Upper lobe of left lung (tissue), 6 donors: ENCODE results near the gene PICALM. TPM values are rescaled to one million over a fixed set of nuclear protein-coding genes. Genes with fewer than 3 reads are reported as not detected.

Source experiments
- ATAC-seq, 2 donors: fragments of 200-7000 bp; cut with Tn5 transposase; one replicate each; pipeline ENCODE4 v1.9.1; 2022; ENCODE audit warnings: mild to moderate bottlenecking in 2 of 2, moderate library complexity in 2 of 2; ENCODE audit not compliant: low FRiP score in 2 of 2
- DNase-seq, 2 donors: peaks; one replicate each; pipeline ENCODE4 v3.0.0-alpha.2; 2019 to 2020
- H3K27ac ChIP-seq, 4 donors: fragments of 200-600 bp; sonication (generic); one replicate each; pipeline ENCODE4 v1.5.1; 2016 to 2019
- H3K27me3 ChIP-seq, 4 donors: fragments of 200-600 bp; sonication (generic); one replicate each; pipeline ENCODE4 v1.5.1; 2017 to 2019
- H3K36me3 ChIP-seq, 4 donors: fragments of 200-600 bp; sonication (generic); one replicate each; pipeline ENCODE4 v1.5.1; 2016 to 2019
- H3K4me1 ChIP-seq, 4 donors: fragments of 200-600 bp; sonication (generic); one replicate each; pipeline ENCODE4 v1.5.1; 2018 to 2019
- H3K4me3 ChIP-seq, 4 donors: fragments of 200-600 bp; sonication (generic); one replicate each; pipeline ENCODE4 v1.5.1; 2017 to 2019; ENCODE audit warnings: mild to moderate bottlenecking in 2 of 4, moderate library complexity in 1 of 4
- H3K9me3 ChIP-seq, 4 donors: fragments of 200-600 bp; sonication (generic); one replicate each; pipeline ENCODE4 v1.5.1; 2018 to 2019
- CTCF ChIP-seq, 6 experiments: fragments of 450-650 bp in 4 of 6; fragments of 200-600 bp in 2 of 6; sonication (generic) in 2 of 6; IDR thresholded peaks; one replicate each; pipeline ENCODE4 v1.5.1; 2016 to 2019; ENCODE audit warnings: antibody characterized with exemption in 6 of 6
- EP300 ChIP-seq, 4 donors: sonication (generic); formaldehyde crosslinking; IDR thresholded peaks; one replicate each; pipeline ENCODE4 v1.5.1; 2017; ENCODE audit warnings: antibody characterized with exemption in 4 of 4, control low read depth in 2 of 4
- POLR2A ChIP-seq, 4 donors: fragments of 450-650 bp; IDR thresholded peaks; one replicate each; pipeline ENCODE4 v1.5.1; 2016 to 2017; ENCODE audit warnings: antibody characterized with exemption in 4 of 4, mild to moderate bottlenecking in 2 of 4
- POLR2AphosphoS5 ChIP-seq, 2 donors: sonication (generic); formaldehyde crosslinking; IDR thresholded peaks; one replicate each; pipeline ENCODE4 v1.5.1; 2017; ENCODE audit warnings: antibody characterized with exemption in 2 of 2
- WGBS, 2 donors: methylation state at CpG; one replicate each; pipeline ENCODE4 v1.1.5; 2017 to 2018; 5-methylcytosine and 5-hydroxymethylcytosine counted together
- total RNA-seq, 6 donors: library from RNA; depleted of rRNA in 4 of 6; stranded (reverse); fragments of >200 nt in 4 of 6; gene quantifications; one replicate each; pipeline versions ENCODE4 v1.1.0 to v1.2.1, GENCODE V29; 2016 to 2021
- donor health status: DM: no; HTN: no; CAD: no; lungs with moderate emphysema.
- donor health status: DM: no; HTN: yes; CAD: no; lungs with severe emphysema.

Gene PICALM
- total RNA-seq, 6 donors from 2014 or later: 144 to 294 (median 198) TPM

GRCh38 chr11:85941380-85941973 is 127.4 kb downstream of the PICALM start:
- Histone ChIP-seq H3K36me3 (no peaks in the 10 kb centered on the region), H3K9me3 (no peaks in the 10 kb centered on the region), H3K27ac (no peak overlapping the region), H3K4me1 (peaks cover 0 to 13% (median 8%) of the 10 kb centered on the region in 4 donors), H3K4me3 (no peak overlapping the region), H3K27me3 (no peaks in the 10 kb centered on the region)
- 15 to 35% methylated on average over 5 to 6 of the region's 6 CpGs for WGBS, 2 donors
- DNase-seq: peak in 1 of 2 donors; percentile 67
- TF ChIP-seq POLR2AphosphoS5 (IDR thresholded peaks at IDR 0.05): no peak
- TF ChIP-seq CTCF (IDR thresholded peaks at IDR 0.05): peak; percentile 55 to 71 (median 60)
- no peak for TF ChIP-seq POLR2A (IDR thresholded peaks at IDR 0.05)
- no peak for TF ChIP-seq EP300 (IDR thresholded peaks at IDR 0.05)
- peak in 1 of 2 donors; percentile 85 for ATAC-seq

GRCh38 chr11:85939099-85940015 is 129.5 kb downstream of the PICALM start:
- H3K4me1 ChIP-seq: peaks cover 0 to 5% (median 0%) of the 10 kb centered on the region in 4 donors
- ATAC-seq: no peak
- TF ChIP-seq POLR2A (IDR thresholded peaks at IDR 0.05) (no peak), CTCF (IDR thresholded peaks at IDR 0.05) (no peak), POLR2AphosphoS5 (IDR thresholded peaks at IDR 0.05) (no peak), EP300 (IDR thresholded peaks at IDR 0.05) (no peak)
- no peak for DNase-seq
- H3K27me3 ChIP-seq: no peaks in the 10 kb centered on the region
- H3K9me3 ChIP-seq: no peaks in the 10 kb centered on the region
- WGBS, 2 donors: 72 to 81% methylated on average over 4 of the region's 4 CpGs
- H3K27ac ChIP-seq: no peak overlapping the region
- no peak overlapping the region for H3K4me3 ChIP-seq
- no peaks in the 10 kb centered on the region for H3K36me3 ChIP-seq

- 92 to 96% methylated on average over 1 of the region's 1 CpG for WGBS, 2 donors
- no peak for ATAC-seq
Measured at GRCh38 chr11:85937835-85938234, 131.0 kb downstream of the PICALM start.

GRCh38 chr11:85935751-85936150 is 133.1 kb downstream of the PICALM start:
- H3K9me3 ChIP-seq: no peaks in the 10 kb centered on the region
- ATAC-seq (peak; percentile 21 to 62), DNase-seq (peak in 1 of 2 donors; percentile 23)
- WGBS, 2 donors: 84 to 95% methylated on average over 6 to 10 of the region's 10 CpGs
- H3K27me3 ChIP-seq: no peaks in the 10 kb centered on the region
- no peak overlapping the region for H3K27ac ChIP-seq
- H3K4me3 ChIP-seq: no peak overlapping the region
- no peak for TF ChIP-seq EP300 (IDR thresholded peaks at IDR 0.05)
- TF ChIP-seq CTCF (IDR thresholded peaks at IDR 0.05): no peak
- no peak for TF ChIP-seq POLR2A (IDR thresholded peaks at IDR 0.05)
- TF ChIP-seq POLR2AphosphoS5 (IDR thresholded peaks at IDR 0.05): no peak
- H3K36me3 ChIP-seq: no peaks in the 10 kb centered on the region
- no peaks in the 10 kb centered on the region for H3K4me1 ChIP-seq

More at GRCh38 chr11:85937835-85938234, 131.0 kb downstream of the PICALM start:
- no peaks in the 10 kb centered on the region for H3K36me3 ChIP-seq
- no peak for TF ChIP-seq POLR2A (IDR thresholded peaks at IDR 0.05)
- no peak for TF ChIP-seq EP300 (IDR thresholded peaks at IDR 0.05)
- no peak for TF ChIP-seq POLR2AphosphoS5 (IDR thresholded peaks at IDR 0.05)
- TF ChIP-seq CTCF (IDR thresholded peaks at IDR 0.05): no peak
- H3K27ac ChIP-seq: no peak overlapping the region
- H3K4me3 ChIP-seq: no peak overlapping the region
- no peaks in the 10 kb centered on the region for H3K9me3 ChIP-seq
- DNase-seq: no peak
- H3K27me3 ChIP-seq: no peaks in the 10 kb centered on the region
- H3K4me1 ChIP-seq: peaks cover 0 to 5% (median 0%) of the 10 kb centered on the region in 4 donors
